ENCODE results near the gene NPR2.

NPR2 gene

GRCh38 chr9:35791297-35791921, at the start of gene NPR2:
TSS of gene NPR2 (plus strand) at chr9:35791591. CDS start at chr9:35792409, 818 bp downstream.
- no peak for DNase-seq

GRCh38 chr9:35741740-35742139, 49.7 kb upstream of the NPR2 start:
- no peak for DNase-seq

GRCh38 chr9:35743452-35743851, 47.9 kb upstream of the NPR2 start:
- no peak for DNase-seq

GRCh38 chr9:35743880-35744518, 47.4 kb upstream of the NPR2 start:
- no peak for DNase-seq

GRCh38 chr9:35745569-35745968, 45.8 kb upstream of the NPR2 start:
- no peak for DNase-seq

GRCh38 chr9:35746583-35746982, 44.8 kb upstream of the NPR2 start:
- DNase-seq = no peak

- no peak for DNase-seq
Observed at GRCh38 chr9:35748242-35748857, 43.0 kb upstream of the NPR2 start.

GRCh38 chr9:35748858-35749514, 42.4 kb upstream of the NPR2 start, which contains the start of the genes GBA2 and RGP1:
TSS of gene GBA2 (minus strand) at chr9:35749228. CDS start at chr9:35748704, 524 bp downstream.
TSS of gene RGP1 (plus strand) at chr9:35749287. CDS start at chr9:35749756, 469 bp downstream.
- DNase-seq = peak; percentile 48

- DNase-seq = no peak
Observed at GRCh38 chr9:35749515-35750255, 41.7 kb upstream of the NPR2 start.

GRCh38 chr9:35750256-35750531, 41.2 kb upstream of the NPR2 start:
- DNase-seq = no peak

- DNase-seq = no peak
Observed at GRCh38 chr9:35753466-35753865, 37.9 kb upstream of the NPR2 start.

GRCh38 chr9:35754264-35754663, 37.1 kb upstream of the NPR2 start, which contains the start of gene MSMP:
TSS of gene MSMP (minus strand) at chr9:35754276. CDS start at chr9:35754129, 147 bp downstream.
- DNase-seq = no peak

GRCh38 chr9:35755071-35755470, 36.3 kb upstream of the NPR2 start:
- DNase-seq = no peak

GRCh38 chr9:35756275-35757225, 34.8 kb upstream of the NPR2 start:
- DNase-seq = peak; percentile 40

GRCh38 chr9:35757226-35757891, 34.0 kb upstream of the NPR2 start:
- peak; percentile 34 for DNase-seq

- no peak for DNase-seq
Observed at GRCh38 chr9:35757892-35758275, 33.5 kb upstream of the NPR2 start.

- DNase-seq = no peak
Observed at GRCh38 chr9:35758475-35759050, 32.8 kb upstream of the NPR2 start.

GRCh38 chr9:35759795-35760194, 31.6 kb upstream of the NPR2 start:
- no peak for DNase-seq

GRCh38 chr9:35760651-35761050, 30.7 kb upstream of the NPR2 start:
- DNase-seq = peak; percentile 61

GRCh38 chr9:35763181-35763580, 28.2 kb upstream of the NPR2 start:
- no peak for DNase-seq

GRCh38 chr9:35763803-35764202, 27.6 kb upstream of the NPR2 start:
- no peak for DNase-seq
